DMS53 treated with DMSO at 0.1 percent for 48 hours (cell line): ENCODE results near the gene NAGS.
A peak's percentile ranks its signal among the peaks of the same experiment; 100 is the strongest.
"Not testable (repeated sequence)": the region's sequence is repeated elsewhere in the genome, so short reads cannot be mapped to it uniquely, and the experiment has no call there.

ENCODE experiments used
- DNase-seq: peaks from one replicate; lab custom pipeline; 2025; ENCODE audit not compliant: unreplicated experiment; lab: John Stamatoyannopoulos, UW

The NAGS gene

GRCh38 chr17:44006272-44006597, 1.8 kb downstream of the NAGS start:
- no peak for DNase-seq

GRCh38 chr17:44006598-44007345, 2.4 kb downstream of the NAGS start:
- peak; percentile 92 for DNase-seq

GRCh38 chr17:44007346-44008204, 3.2 kb downstream of the NAGS start:
- DNase-seq = no peak

DNA sequence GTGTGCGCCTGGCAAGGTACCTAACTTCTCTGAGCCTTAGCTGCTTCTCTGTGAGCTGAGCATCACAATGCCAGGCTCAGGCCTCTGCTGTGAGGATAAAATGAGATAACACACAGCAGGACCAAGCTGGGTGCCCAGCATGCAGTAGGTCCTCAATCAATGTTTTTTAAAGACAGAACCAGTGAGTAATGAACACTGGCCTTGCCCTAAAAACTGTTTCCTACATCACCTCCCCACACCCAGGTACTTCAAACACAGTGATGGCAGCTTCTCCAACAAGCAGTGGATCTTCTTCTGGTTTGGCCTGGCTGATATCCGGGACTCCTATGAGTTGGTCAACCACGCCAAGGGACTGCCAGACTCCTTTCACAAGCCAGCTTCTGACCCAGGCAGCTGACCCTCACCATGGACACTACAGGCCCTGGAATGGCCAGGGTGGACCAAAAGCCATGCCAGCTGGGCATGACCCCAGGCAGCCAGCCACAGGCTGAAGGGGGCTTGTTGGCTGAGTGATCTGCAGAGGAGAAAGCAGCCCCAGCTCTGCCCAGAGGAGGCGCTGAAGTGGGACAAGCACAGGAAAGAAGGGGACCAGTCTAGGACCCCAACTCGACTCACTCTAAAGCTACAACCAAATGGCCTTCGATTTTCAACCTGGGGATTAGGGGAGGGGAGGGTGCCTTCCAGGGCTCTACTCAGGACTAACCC, 3.9 kb downstream of the NAGS start:
- DNase-seq = no peak

DNA sequence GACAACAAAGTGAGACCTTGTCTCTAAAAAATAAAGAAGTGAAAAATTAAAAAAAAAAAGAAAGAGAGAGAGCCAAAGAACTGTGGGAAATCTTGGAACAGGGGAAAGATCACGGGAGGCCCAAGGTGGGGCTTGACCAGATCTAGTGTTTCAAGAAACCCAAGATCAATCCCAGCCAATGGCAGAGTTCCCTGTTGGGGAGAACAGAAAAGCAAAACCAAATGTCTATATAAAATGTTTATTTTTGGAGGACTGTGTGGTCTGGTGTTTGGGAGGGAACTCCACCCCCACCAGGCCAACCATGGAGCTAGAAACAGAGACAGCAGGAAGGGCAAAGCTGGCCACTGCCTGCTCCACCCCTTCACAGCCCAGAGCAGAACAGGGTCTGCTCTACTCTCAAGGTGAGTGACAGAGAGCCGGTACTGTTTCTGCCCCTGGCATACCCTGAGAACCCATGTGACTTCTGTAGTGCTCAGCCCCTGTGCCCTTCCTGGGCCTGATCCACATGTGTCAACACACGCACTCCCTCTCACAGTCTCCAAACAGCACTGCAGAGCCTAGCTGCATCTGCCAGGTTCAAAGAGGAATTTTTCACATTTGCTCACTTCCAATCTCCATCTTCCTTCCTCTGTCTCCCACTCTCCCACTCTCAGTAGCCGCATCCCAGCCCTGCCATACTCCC, 6.7 kb downstream of the NAGS start:
- no peak for DNase-seq

DNA sequence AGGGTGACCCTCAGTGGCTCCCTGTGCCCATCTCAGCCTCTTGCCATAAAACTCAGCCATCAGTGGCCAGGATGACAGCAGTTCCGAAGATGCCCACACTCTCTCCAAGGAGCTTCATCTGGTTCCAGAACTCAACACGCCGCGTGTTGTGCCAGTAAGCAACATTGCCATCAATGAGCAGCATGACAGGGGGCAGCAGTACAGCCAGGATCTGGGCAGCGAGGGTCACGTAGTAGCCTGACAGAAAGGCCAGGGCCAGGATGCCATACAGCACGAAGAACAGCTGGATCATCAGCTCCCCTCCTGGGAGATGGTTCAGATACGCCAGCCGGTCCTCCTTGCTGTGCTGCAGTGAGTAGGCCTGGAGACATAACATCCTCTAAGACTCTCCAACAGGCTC, 7.5 kb downstream of the NAGS start:
- no peak for DNase-seq

GRCh38 chr17:44012391-44012790, 8.0 kb downstream of the NAGS start:
- no peak for DNase-seq

GRCh38 chr17:44012874-44013273, 8.5 kb downstream of the NAGS start:
- DNase-seq = no peak

DNA sequence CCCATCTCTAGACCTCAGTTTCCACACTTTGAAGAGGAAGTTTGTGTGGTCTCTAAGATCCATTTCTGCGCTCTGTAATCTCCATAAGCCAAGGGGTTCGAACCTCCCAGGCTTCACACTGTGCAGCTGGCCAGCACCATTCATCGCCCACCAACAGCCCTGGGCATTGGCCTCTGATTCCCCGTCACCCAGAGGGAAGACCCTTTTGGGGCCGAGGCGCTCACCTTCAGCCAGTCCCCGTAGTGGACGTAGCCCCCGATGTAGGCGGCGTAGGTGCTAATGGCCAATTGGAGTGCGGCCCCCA, 9.7 kb downstream of the NAGS start:
- DNase-seq = no peak

GRCh38 chr17:44014437-44015172, 10.2 kb downstream of the NAGS start, which contains the start of gene TMEM101:
TMEM101 (minus strand) TSS chr17:44014963; CDS start chr17:44014952, 11 bp downstream.
- DNase-seq = peak; percentile 91

DNA sequence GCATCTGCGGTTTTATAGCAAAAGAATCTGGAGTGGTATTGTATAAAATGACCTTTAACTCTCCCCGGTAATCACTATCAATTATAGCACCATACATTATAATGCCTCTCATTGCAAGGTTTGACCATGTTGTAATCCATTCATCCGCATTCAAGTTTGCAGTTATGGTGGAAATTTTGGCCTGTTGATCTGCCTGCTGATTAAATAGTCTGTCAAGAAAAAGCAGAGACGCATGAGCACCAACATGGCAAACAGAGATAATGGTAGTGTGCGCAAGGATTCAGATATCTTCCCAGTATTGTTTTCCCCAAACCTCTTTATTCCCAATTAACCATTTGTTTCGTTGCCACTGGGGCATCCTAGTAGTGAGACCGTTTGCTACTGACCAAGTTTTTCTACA, 16.8 kb downstream of the NAGS start:
- not testable (repeated sequence) for DNase-seq

DNA sequence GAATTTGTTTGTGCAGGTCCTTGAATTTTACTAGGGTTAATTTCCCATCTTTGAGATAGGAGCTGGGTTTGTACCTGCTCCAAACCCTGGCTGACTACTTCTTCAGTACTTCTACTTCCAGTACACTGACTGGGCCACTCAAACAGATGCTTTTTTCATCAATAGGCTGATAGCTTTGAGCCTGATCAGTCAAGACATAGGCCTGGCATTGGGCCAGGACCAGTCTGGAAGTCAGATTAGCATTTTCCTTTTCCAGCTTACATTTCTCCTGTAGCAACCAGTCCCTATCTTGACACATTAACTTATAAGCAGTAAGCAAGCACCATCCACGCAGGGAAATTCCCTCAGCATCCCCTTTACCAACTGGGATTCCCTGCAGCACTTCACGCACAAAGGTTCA, 17.8 kb downstream of the NAGS start:
- no peak for DNase-seq

- no peak for DNase-seq
These were observed 19.3 kb downstream of the NAGS start for GRCh38 chr17:44023545-44024270.

GRCh38 chr17:44024271-44024663, 19.8 kb downstream of the NAGS start:
- DNase-seq = no peak

GRCh38 chr17:44024853-44025252, 20.4 kb downstream of the NAGS start:
- no peak for DNase-seq

- no peak for DNase-seq
These were observed 25.3 kb downstream of the NAGS start for GRCh38 chr17:44029736-44030135.

- no peak for DNase-seq
These were observed 26.1 kb downstream of the NAGS start for GRCh38 chr17:44030482-44030881.

- no peak for DNase-seq
These were observed 29.5 kb downstream of the NAGS start for GRCh38 chr17:44033861-44034408.

- not testable (repeated sequence) for DNase-seq
These were observed 30.3 kb downstream of the NAGS start for GRCh38 chr17:44034688-44035087.

GRCh38 chr17:44037471-44037870, 33.0 kb downstream of the NAGS start:
- no peak for DNase-seq
